ENCODE data around the gene SLC25A36.

SLC25A36 gene

GRCh38 chr3:141006344-141006743, 64.7 kb downstream of the SLC25A36 start:
- no peak overlapping the region for H3K4me2 ChIP-seq (ENCODE audit: low read length)
- TF ChIP-seq CTCF (IDR thresholded peaks at IDR 0.05; ENCODE audit: low read length) (no peak), EZH2 (IDR thresholded peaks at IDR 0.05; ENCODE audit: borderline replicate concordance, low read length) (no peak)
- no peak overlapping the region for H3K9ac ChIP-seq (ENCODE audit: low read length)
- no peaks in the 10 kb centered on the region for H4K20me1 ChIP-seq (ENCODE audit: insufficient read depth, low read length)
- H3K27me3 ChIP-seq (ENCODE audit: insufficient read depth, low read length): no peaks in the 10 kb centered on the region; the same call in 1 of the 2 replicates
- no peak overlapping the region for H3K4me3 ChIP-seq (ENCODE audit: low read depth, low read length, poor library complexity, severe bottlenecking)
- H3K36me3 ChIP-seq (ENCODE audit: insufficient read depth, low read length): no peaks in the 10 kb centered on the region
- H2AFZ ChIP-seq (ENCODE audit: low read length): no peak overlapping the region
- peaks cover 4% of the 10 kb centered on the region; the same call in 1 of the 2 replicates for H3K9me3 ChIP-seq (ENCODE audit: low read length)
- no peaks in the 10 kb centered on the region for H3K9me2 ChIP-seq (ENCODE audit: low read depth, low read length)
- H3F3A ChIP-seq (ENCODE audit: insufficient read depth, low read length): no peaks in the 10 kb centered on the region
- H3K4me1 ChIP-seq (ENCODE audit: insufficient read depth, low read length, severe bottlenecking): no peaks in the 10 kb centered on the region
- no peaks in the 10 kb centered on the region for H3K79me2 ChIP-seq (ENCODE audit: insufficient read depth, low read length)
- no peak overlapping the region for H3K27ac ChIP-seq (ENCODE audit: low read depth, low read length, poor library complexity, severe bottlenecking)

- peaks cover 4% of the 10 kb centered on the region; the same call in 1 of the 2 replicates for H3K9me3 ChIP-seq (ENCODE audit: low read length)
- H3K4me1 ChIP-seq (ENCODE audit: insufficient read depth, low read length, severe bottlenecking): no peaks in the 10 kb centered on the region
- H2AFZ ChIP-seq (ENCODE audit: low read length): no peak overlapping the region
- H3K9ac ChIP-seq (ENCODE audit: low read length): no peak overlapping the region
- H3K4me2 ChIP-seq (ENCODE audit: low read length): no peak overlapping the region
- H3K27ac ChIP-seq (ENCODE audit: low read depth, low read length, poor library complexity, severe bottlenecking): no peak overlapping the region
- no peaks in the 10 kb centered on the region for H4K20me1 ChIP-seq (ENCODE audit: insufficient read depth, low read length)
- no peak overlapping the region for H3K4me3 ChIP-seq (ENCODE audit: low read depth, low read length, poor library complexity, severe bottlenecking)
- no peak for TF ChIP-seq CTCF (IDR thresholded peaks at IDR 0.05; ENCODE audit: low read length)
- no peaks in the 10 kb centered on the region; the same call in 1 of the 2 replicates for H3K27me3 ChIP-seq (ENCODE audit: insufficient read depth, low read length)
- no peaks in the 10 kb centered on the region for H3K9me2 ChIP-seq (ENCODE audit: low read depth, low read length)
- H3K79me2 ChIP-seq (ENCODE audit: insufficient read depth, low read length): no peaks in the 10 kb centered on the region
- H3F3A ChIP-seq (ENCODE audit: insufficient read depth, low read length): no peaks in the 10 kb centered on the region
- H3K36me3 ChIP-seq (ENCODE audit: insufficient read depth, low read length): no peaks in the 10 kb centered on the region
These were observed 67.9 kb downstream of the SLC25A36 start for GRCh38 chr3:141009496-141009895.

- H3K27me3 ChIP-seq (ENCODE audit: insufficient read depth, low read length): no peaks in the 10 kb centered on the region; the same call in 1 of the 2 replicates
- no peak overlapping the region for H3K9ac ChIP-seq (ENCODE audit: low read length)
- no peaks in the 10 kb centered on the region for H3K4me1 ChIP-seq (ENCODE audit: insufficient read depth, low read length, severe bottlenecking)
- TF ChIP-seq CTCF (IDR thresholded peaks at IDR 0.05; ENCODE audit: low read length) (peak; percentile 97), EZH2 (IDR thresholded peaks at IDR 0.05; ENCODE audit: borderline replicate concordance, low read length) (no peak)
- H3K79me2 ChIP-seq (ENCODE audit: insufficient read depth, low read length): no peaks in the 10 kb centered on the region
- no peak overlapping the region for H3K4me3 ChIP-seq (ENCODE audit: low read depth, low read length, poor library complexity, severe bottlenecking)
- no peaks in the 10 kb centered on the region for H3F3A ChIP-seq (ENCODE audit: insufficient read depth, low read length)
- no peak overlapping the region for H3K27ac ChIP-seq (ENCODE audit: low read depth, low read length, poor library complexity, severe bottlenecking)
- H3K36me3 ChIP-seq (ENCODE audit: insufficient read depth, low read length): no peaks in the 10 kb centered on the region
- H4K20me1 ChIP-seq (ENCODE audit: insufficient read depth, low read length): no peaks in the 10 kb centered on the region
- H3K9me2 ChIP-seq (ENCODE audit: low read depth, low read length): no peaks in the 10 kb centered on the region
- H3K4me2 ChIP-seq (ENCODE audit: low read length): no peak overlapping the region
- H3K9me3 ChIP-seq (ENCODE audit: low read length): peaks cover 3% of the 10 kb centered on the region; the same call in 1 of the 2 replicates
- H2AFZ ChIP-seq (ENCODE audit: low read length): no peak overlapping the region
These were observed 69.8 kb downstream of the SLC25A36 start for GRCh38 chr3:141011232-141011996.

Measured in OCI-LY1 (cell line).